T-helper 2 cell treated with Interferon-gamma antibody and Interleukin-4, amounts not matched to agents 5 μg/mL and 100 μg/mL, for 36 hours (primary cell): Measurements from ENCODE around the gene PRAMEF14.
A peak's percentile ranks its signal among the peaks of the same experiment; 100 is the strongest.
"Not testable (repeated sequence)": the region's sequence is repeated elsewhere in the genome, so short reads cannot be mapped to it uniquely, and the experiment has no call there.

Source experiments
- DNase-seq: peaks from one replicate; pipeline ENCODE4 v3.0.0; 2021; ENCODE audit warnings: low spot score
- H3K27ac Mint-ChIP-seq: one replicate; pipeline ENCODE4 v1.8.0; 2021; ENCODE audit warnings: mild to moderate bottlenecking, mixed read lengths
- H3K27me3 Mint-ChIP-seq: one replicate; pipeline ENCODE4 v1.8.0; 2021; ENCODE audit warnings: low read depth, mixed read lengths
- H3K36me3 Mint-ChIP-seq: one replicate; pipeline ENCODE4 v1.8.0; 2021; ENCODE audit warnings: low read depth, mixed read lengths
- H3K4me1 Mint-ChIP-seq: one replicate; pipeline ENCODE4 v1.8.0; 2021; ENCODE audit warnings: low read depth, mixed read lengths
- H3K4me3 Mint-ChIP-seq: one replicate; pipeline ENCODE4 v1.8.0; 2022; ENCODE audit warnings: mild to moderate bottlenecking, moderate library complexity, mixed read lengths
- H3K9me3 Mint-ChIP-seq: one replicate; pipeline ENCODE4 v1.8.0; 2021; ENCODE audit warnings: mixed read lengths

The PRAMEF14 gene, protein sequence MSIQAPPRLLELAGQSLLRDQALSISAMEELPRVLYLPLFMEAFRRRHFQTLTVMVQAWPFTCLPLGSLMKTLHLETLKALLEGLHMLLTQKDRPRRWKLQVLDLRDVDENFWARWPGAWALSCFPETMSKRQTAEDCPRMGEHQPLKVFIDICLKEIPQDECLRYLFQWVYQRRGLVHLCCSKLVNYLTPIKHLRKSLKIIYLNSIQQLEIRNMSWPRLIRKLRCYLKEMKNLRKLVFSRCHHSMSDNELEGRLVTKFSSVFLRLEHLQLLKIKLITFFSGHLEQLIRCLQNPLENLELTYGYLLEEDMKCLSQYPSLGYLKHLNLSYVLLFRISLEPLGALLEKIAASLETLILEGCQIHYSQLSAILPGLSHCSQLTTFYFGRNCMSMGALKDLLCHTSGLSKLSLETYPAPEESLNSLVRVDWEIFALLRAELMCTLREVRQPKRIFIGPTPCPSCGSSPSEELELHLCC

DNA sequence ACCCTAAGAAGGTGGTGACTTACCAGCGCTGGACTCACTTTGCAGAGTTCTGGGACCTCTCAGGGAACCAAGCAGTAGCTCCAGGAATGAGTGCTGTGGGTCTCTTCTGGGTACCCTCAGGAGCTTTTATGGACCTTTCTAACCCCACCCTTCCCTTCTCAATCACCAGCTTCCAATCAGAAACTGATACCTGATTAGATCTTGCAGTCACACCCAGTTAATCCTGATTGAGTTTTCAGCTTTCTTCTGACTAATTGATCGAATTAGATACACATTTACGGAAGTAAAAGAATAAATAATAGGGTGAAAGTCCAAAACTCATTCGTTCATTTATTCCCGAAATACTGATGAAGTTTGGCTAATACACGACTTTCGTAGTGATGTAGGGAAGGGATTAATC is at the start of gene PRAMEF14:
TSS of gene PRAMEF14 (minus strand) at position 101 of the 400 bp plus-strand sequence. CDS start 1,820 bp downstream, outside the sequence.
- H3K27ac Mint-ChIP-seq, H3K4me3 Mint-ChIP-seq, H3K36me3 Mint-ChIP-seq, DNase-seq, H3K27me3 Mint-ChIP-seq, H3K4me1 Mint-ChIP-seq, H3K9me3 Mint-ChIP-seq: not testable (repeated sequence)

DNA sequence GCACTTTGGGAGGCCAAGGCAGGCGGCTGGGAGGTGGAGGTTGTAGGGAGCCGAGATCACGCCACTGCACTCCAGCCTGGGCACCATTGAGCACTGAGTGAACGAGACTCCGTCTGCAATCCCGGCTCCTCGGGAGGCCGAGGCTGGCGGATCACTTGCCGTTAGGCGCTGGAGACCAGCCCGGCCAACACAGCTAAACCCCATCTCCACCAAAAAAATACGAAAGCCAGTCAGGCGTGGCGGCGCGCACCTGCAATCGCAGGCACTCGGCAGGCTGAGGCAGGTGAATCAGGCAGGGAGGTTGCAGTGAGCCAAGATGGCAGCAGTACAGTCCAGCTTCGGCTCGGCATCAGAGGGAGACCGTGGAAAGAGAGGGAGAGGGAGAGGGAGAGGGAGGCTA is 48.4 kb upstream of the PRAMEF14 start:
- H3K36me3 Mint-ChIP-seq, DNase-seq, H3K4me1 Mint-ChIP-seq, H3K27ac Mint-ChIP-seq, H3K4me3 Mint-ChIP-seq, H3K27me3 Mint-ChIP-seq, H3K9me3 Mint-ChIP-seq: not testable (repeated sequence)

DNA sequence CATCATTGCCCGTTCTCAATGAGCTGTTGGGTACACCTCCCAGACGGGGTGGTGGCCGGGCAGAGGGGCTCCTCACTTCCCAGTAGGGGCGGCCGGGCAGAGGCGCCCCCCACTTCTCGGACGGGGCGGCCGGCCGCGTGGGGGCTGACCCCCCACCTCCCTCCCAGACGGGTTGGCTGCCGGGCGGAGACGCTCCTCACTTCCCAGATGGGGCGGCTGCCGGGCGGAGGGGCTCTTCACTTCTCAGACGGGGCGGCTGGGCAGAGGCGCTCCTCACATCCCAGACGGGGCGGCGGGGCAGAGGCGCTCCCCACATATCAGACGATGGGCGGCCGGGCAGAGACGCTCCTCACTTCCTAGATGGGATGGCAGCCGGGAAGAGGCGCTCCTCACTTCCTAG is 47.8 kb upstream of the PRAMEF14 start:
- not testable (repeated sequence) for H3K9me3 Mint-ChIP-seq, H3K36me3 Mint-ChIP-seq, H3K27me3 Mint-ChIP-seq, DNase-seq, H3K4me1 Mint-ChIP-seq, H3K27ac Mint-ChIP-seq, H3K4me3 Mint-ChIP-seq

DNA sequence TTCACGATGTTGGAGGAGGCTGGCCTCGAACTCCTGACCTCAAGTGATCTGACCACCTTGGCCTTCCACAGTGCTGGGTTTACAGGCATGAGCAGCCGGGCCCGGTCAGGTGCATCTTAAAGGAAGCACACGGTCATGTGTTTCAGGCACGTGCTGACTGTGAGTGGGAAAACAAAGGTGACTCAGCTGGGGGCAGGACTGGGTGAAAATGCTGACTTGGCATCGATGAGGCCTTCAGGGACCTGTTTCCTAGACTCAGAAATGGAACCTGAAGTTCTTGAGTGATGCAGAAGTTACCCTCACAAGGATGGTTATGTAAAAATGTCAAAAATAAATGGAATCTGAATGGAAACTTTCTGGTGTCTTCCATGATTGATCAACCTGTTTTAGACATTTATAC is 46.1 kb upstream of the PRAMEF14 start:
- H3K4me3 Mint-ChIP-seq = not testable (repeated sequence)

DNA sequence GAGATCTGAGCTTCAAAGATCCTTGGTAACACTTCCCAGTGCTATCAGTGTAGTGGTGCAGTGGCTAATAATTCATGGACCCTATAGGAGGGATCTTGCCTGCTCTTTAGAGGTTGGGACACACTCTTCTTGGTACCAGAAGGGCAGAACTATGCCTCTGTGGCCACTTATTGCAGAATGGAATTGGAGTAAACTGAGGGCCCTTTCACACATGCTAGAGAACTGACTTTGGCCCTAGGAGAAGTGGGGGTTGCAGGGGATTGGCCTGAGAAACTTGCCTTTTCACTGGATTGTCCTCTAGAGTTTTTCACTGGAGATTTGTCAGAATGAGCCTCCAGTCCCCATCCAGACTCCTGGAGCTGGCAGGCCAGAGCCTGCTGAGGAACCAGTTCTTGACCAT is 42.4 kb upstream of the PRAMEF14 start, which contains the start of gene PRAMEF17:
TSS of gene PRAMEF17 (plus strand) at position 301 of the 400 bp plus-strand sequence. CDS start at position 327, 26 bp downstream.
- not testable (repeated sequence) for DNase-seq, H3K4me3 Mint-ChIP-seq, H3K4me1 Mint-ChIP-seq, H3K27ac Mint-ChIP-seq, H3K36me3 Mint-ChIP-seq, H3K9me3 Mint-ChIP-seq, H3K27me3 Mint-ChIP-seq

More for the DNA sequence above, 46.1 kb upstream of the PRAMEF14 start:
- not testable (repeated sequence) for H3K27ac Mint-ChIP-seq, H3K9me3 Mint-ChIP-seq, H3K36me3 Mint-ChIP-seq, H3K27me3 Mint-ChIP-seq, DNase-seq, H3K4me1 Mint-ChIP-seq

DNA sequence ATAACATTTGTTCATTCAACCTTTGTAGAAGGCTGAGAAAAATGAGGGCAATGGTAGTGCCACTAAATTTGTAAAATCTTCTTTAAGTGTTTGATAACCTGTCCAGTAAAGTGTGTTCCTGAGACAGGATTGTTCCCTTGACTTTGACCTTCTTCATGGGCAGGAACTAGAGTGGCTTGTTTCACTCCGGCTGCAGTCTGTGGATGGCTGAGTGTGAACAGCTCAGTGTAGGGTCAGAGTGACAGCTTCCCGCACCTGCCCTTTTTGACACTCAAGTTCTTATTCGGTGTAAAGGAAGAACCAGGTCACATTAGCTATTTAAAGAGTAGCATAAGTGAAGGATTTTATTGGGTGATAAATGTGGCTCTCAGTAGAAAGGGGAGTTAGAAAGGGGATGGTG is 33.4 kb upstream of the PRAMEF14 start:
- H3K36me3 Mint-ChIP-seq, H3K9me3 Mint-ChIP-seq, H3K27ac Mint-ChIP-seq, H3K4me1 Mint-ChIP-seq, H3K4me3 Mint-ChIP-seq, H3K27me3 Mint-ChIP-seq, DNase-seq: not testable (repeated sequence)

DNA sequence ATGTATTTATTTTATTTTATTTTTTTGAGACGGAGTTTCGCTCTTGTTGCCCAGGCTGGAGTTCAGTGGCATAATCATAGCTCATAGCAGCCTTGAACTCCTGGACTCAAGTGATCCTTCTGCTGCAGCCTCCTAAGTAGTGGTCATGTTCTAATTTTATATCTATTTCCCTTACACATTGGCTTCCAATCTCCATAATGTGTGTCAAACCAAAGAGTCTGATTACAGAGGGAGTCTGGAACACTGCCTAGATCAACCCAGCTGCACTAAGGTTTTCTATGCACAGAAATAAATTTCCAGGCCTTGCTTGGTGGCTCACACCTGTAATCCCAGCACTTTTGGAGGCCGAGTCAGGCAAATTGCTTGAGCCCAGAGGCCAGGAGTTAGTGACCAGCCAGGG is 32.0 kb upstream of the PRAMEF14 start:
- H3K27ac Mint-ChIP-seq, H3K4me3 Mint-ChIP-seq, DNase-seq, H3K4me1 Mint-ChIP-seq, H3K9me3 Mint-ChIP-seq, H3K36me3 Mint-ChIP-seq, H3K27me3 Mint-ChIP-seq: not testable (repeated sequence)

DNA sequence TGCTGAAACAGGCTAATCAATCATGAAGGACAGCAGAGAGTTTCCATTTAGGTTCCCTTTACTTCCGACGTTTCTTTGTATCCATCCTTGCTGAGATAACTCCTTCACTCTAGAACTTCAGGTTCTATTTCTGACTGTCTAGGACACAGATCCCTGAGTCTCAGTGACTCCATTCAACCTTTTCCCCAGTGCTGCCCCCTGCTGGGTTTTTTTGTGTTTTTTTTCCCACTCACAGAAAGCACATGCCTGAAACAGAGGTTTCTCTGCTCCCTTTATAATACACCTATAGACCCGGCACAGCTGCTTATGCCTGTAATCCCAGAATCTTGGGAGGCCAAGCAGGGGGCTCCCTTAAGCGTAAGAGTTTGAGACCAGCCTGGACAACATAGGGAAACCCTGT is 21.6 kb upstream of the PRAMEF14 start:
- H3K36me3 Mint-ChIP-seq, DNase-seq: not testable (repeated sequence)

DNA sequence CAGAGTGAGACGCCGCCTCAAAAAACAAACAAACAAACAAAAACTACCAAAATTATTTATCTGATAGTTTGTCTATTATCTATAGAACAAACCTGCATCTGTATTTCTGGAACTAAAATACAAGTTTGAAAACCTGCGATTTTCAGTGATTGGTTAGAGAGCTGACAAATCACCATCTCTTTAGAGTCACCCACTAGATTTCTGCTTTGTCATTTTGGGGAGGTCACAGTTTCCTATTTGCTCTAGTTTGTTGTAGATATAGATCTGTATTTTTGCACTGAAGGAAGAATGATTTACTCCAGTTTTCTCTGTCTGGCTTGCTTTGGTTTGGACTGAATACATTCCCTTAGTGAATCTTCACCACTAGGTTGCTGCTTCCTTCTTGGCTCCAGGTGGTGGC is 19.6 kb upstream of the PRAMEF14 start:
- H3K36me3 Mint-ChIP-seq, H3K4me3 Mint-ChIP-seq, H3K27me3 Mint-ChIP-seq, DNase-seq, H3K9me3 Mint-ChIP-seq, H3K4me1 Mint-ChIP-seq, H3K27ac Mint-ChIP-seq: not testable (repeated sequence)

More for the DNA sequence above, 21.6 kb upstream of the PRAMEF14 start:
- not testable (repeated sequence) for H3K4me3 Mint-ChIP-seq, H3K9me3 Mint-ChIP-seq, H3K4me1 Mint-ChIP-seq, H3K27me3 Mint-ChIP-seq, H3K27ac Mint-ChIP-seq

DNA sequence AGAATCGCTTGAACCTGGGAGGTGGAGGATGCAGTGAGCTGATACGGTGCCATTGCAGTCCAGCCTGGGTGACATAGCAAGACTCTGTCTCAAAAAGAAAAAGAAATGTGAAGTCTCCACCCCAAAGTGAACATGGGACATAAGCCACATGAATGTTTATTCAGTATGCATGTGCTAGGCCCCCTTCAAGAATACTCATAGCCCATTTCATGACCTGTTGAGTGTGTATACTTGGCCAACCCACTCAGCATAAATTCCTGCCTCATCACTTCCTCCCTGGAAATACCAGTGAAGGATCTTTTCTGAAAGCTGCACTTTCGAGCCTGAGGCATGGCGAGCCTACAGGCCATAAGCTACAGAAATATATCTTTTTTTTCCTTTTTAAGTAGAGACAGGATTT is 18.0 kb upstream of the PRAMEF14 start:
- H3K27ac Mint-ChIP-seq, DNase-seq, H3K36me3 Mint-ChIP-seq, H3K4me1 Mint-ChIP-seq, H3K9me3 Mint-ChIP-seq, H3K27me3 Mint-ChIP-seq, H3K4me3 Mint-ChIP-seq: not testable (repeated sequence)

DNA sequence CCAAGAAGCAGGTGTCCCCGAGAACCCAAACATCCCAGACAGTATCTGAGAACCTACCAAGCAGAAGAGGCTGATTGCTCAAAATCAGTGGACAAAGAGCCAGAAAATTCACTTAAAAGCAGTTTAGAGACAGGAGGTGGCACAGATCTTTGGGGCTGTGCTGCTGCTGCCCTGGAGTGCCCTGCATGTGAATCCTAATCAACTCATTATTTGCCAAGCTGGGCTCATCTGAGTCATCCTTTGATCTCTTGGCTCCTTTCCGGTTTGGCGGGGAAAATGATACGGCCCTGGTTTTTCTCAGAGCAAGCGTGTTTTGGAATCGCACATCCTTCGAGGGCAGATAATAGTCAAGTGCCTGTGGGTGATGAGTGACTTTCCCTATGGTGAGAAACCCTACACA is 15.4 kb upstream of the PRAMEF14 start:
- DNase-seq, H3K27me3 Mint-ChIP-seq, H3K27ac Mint-ChIP-seq, H3K9me3 Mint-ChIP-seq, H3K36me3 Mint-ChIP-seq, H3K4me3 Mint-ChIP-seq, H3K4me1 Mint-ChIP-seq: not testable (repeated sequence)

DNA sequence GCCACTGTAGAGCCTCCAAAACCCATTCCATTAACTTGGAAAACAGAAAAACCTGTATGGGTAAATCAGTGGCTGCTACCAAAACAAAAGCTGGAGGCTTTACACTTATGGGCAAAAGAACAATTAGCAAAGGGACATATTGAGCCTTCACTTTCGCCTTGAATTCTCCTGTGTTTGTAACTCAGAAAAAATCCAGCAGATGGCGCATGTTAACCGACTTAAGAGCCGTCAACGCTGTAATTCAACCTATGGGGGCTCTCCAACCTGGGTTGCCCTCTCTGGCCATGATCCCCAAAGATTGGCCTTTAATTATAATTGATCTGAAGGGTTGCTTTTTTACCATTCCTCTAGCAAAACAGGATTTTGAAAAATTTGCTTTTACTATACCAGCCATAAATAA is 9.8 kb upstream of the PRAMEF14 start:
- not testable (repeated sequence) for H3K27ac Mint-ChIP-seq, H3K27me3 Mint-ChIP-seq, H3K4me3 Mint-ChIP-seq, H3K36me3 Mint-ChIP-seq, H3K9me3 Mint-ChIP-seq, H3K4me1 Mint-ChIP-seq
- peak; percentile 3 for DNase-seq

DNA sequence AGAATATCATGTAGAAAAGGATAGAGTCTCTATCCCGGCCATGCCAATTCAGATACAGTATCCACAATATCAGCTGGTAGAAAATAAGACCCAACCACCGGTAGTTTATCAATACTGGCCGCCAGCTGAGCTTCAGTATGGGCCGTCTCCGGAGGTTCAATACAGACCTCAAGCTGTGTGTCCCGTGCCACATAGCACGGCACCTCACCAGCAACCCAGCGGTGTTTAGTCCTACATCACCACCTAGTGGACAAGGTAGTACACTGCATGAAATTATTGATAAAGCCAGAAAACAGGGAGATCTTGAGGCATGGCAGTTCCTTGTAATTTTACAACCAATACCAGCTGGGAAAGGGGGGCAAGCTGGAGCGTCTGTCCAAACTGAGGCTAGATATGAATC is 7.5 kb upstream of the PRAMEF14 start:
- not testable (repeated sequence) for H3K9me3 Mint-ChIP-seq, H3K27me3 Mint-ChIP-seq, H3K36me3 Mint-ChIP-seq, H3K4me1 Mint-ChIP-seq, H3K4me3 Mint-ChIP-seq, DNase-seq, H3K27ac Mint-ChIP-seq

DNA sequence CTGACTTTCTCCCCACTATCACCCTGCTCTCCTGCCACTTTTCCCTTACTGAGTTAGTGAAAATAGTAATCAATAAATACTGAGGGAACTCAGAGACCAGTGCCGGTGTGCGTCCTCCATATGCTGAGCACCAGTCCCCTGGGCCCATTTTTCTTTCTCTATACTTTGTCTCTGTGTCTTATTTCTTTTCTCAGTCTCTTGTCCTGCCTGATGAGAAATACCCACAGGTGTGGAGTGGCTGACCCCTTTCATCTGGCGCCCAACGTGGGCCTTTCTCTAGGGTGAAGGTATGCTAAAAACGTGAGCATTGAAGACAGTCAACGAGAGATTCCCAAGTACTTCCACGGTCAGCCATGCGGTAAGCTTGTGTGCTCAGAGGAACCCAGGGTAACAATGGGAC is 6.5 kb upstream of the PRAMEF14 start:
- DNase-seq, H3K27ac Mint-ChIP-seq, H3K4me1 Mint-ChIP-seq, H3K27me3 Mint-ChIP-seq, H3K9me3 Mint-ChIP-seq, H3K36me3 Mint-ChIP-seq, H3K4me3 Mint-ChIP-seq: not testable (repeated sequence)

DNA sequence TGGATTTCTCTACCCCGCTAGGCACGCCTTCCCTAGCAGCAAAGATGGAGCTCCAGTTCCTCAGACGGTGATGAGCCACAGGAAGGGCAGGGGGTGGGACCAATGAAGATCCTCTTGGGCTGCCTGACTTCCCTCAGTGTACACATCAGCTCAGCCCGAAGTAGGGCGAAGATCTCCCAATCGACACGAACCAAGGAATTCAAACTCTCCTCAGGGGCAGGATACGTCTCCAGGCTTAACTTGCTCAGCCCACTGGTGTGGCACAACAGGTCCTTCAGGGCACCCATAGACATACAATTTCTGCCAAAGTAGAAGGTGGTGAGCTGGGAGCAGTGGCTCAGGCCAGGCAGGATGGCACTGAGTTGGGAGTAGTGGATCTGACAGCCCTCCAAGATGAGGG is 4.4 kb downstream of the PRAMEF14 start:
- not testable (repeated sequence) for H3K4me3 Mint-ChIP-seq, H3K27ac Mint-ChIP-seq, H3K9me3 Mint-ChIP-seq, H3K36me3 Mint-ChIP-seq, H3K4me1 Mint-ChIP-seq, H3K27me3 Mint-ChIP-seq, DNase-seq
